ENCODE results near the gene VARS1.
"Not testable (repeated sequence)": the region's sequence is repeated elsewhere in the genome, so short reads cannot be mapped to it uniquely, and the experiment has no call there.

Gene VARS1

DNA sequence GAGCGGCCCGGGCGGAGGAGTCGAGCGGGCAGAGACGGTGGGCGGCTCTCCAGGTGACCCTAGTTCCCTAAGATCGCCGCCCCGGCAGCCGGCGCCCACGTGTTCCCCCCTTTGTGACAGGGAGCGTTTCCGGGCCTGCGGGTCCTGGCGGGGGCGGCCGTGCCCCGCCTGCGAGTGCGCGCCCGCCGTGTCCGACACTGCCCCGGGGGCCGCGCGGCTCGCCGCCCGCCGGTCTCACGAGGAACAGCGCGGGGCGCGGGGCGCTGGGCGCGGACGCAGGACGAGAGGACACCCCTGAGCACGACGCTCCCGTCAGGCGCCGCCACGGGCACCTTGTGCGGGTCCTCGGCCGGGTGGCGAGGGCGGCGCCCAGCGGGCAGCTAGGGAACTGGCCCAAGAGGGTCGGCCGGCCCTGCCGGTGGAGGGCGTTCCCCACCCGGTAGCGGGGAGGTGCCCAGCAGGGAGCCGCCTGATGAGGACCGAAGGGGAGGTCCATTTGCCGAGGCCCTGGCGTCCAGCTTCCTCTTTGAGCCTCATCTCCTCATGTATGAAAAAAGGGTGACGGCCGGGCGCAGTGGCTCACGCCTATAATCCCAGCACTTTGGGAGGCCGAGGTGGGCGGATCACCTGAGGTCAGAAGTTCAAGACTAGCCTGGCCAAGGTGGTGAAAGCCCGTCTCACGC lies at the start of gene VARS1:
Gene VARS1 (minus strand): TSS at position 137 of the 683 bp plus-strand sequence. CDS start 535 bp downstream, outside the sequence.
- peak; percentile 88 for DNase-seq (ENCODE audit: low spot score)

DNA sequence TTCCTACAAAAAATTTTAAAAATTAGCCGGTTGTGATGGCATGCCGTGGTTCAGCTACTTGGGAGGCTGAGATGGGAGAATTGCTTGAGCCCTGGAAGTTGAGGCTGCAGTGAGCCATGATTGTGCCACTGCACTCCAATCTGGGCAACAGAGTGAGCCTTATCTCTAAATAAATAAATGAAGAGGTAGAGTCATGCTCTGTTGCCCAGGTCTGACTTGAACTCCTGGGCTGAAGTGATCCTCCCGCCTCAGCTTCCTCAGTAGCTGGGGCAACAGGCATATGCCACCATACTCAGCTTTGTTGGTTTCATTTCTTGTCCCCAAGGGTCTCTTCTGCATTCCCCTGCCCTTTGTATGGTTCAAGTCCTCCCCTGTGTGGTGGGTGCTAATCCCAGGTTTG lies 49.0 kb upstream of the VARS1 start:
- DNase-seq (ENCODE audit: low spot score): no peak

DNA sequence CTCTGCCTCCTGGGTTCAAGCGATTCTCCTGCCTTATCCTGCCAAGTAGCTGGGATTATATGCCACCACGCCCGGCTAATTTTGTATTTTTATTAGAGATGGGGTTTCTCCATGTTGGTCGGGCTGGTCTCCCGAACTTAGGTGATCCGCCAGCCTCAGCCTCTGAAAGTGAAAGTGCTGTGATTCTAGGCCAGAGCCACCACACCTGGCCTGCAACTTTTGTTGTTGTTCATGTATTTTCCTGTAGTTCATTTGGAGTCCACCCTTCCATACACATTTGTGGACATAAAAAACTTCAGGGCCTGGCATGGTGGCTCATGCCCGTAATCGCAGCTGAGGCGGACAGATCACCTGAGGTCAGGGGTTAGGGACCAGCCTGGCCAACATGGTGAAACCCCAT lies 46.5 kb upstream of the VARS1 start:
- DNase-seq (ENCODE audit: low spot score): no peak

DNA sequence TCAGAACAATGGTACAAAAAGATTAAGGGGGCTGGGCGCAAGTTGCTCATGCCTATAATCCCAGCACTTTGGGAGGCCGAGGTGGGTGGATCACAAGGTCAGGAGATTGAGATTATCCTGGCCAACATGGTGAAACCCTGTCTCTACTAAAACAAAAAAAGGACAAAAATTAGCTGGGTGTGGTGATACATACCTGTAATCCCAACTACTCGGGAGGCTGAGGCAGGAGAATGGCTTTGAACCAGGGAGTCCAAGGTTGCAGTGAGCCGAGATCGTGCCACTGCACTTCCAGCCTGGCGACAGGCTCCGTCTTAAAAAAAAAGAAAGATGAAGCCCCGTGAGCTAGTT lies 44.2 kb upstream of the VARS1 start:
- not testable (repeated sequence) for DNase-seq (ENCODE audit: low spot score)

DNA sequence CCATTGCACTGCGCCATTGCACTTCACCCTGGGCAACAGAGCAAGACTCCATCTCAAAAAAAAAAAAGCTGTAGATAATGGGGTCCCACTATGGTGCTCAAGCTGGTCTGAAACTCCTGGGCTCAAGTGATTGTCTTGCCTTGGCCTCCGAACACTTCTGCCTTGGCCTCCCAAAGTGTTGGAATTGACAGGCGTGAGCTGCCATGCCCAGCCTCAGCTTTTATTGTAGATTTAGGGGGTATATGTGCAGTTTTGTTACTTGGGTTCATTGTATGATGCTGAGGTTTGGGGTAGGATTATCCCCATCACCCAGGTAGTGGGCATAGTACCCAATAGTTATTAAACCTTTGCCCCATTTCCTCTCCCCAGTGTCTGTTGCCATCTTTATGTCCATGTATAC lies 43.4 kb upstream of the VARS1 start:
- no peak for DNase-seq (ENCODE audit: low spot score)

DNA sequence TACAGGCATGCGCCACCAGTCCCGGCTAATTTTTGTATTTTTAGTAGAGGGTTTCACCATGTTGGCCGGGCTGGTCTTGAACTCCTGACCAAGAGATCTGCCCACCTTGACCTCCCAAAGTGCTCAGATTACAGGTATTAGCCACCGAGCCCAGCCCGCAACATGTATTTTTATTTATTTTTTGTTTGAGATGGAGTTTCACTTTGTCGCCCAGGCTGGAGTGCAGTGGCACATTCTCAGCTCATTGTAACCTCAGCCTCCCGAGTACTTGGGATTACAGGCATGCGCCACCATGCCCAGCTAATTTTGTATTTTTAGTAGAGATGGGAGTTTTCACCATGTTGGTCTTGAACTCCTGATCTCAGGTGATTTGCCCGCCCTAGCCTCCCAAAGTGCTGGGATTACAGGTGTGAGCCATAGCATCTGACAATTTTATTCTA lies 42.6 kb upstream of the VARS1 start:
- DNase-seq (ENCODE audit: low spot score): not testable (repeated sequence)

DNA sequence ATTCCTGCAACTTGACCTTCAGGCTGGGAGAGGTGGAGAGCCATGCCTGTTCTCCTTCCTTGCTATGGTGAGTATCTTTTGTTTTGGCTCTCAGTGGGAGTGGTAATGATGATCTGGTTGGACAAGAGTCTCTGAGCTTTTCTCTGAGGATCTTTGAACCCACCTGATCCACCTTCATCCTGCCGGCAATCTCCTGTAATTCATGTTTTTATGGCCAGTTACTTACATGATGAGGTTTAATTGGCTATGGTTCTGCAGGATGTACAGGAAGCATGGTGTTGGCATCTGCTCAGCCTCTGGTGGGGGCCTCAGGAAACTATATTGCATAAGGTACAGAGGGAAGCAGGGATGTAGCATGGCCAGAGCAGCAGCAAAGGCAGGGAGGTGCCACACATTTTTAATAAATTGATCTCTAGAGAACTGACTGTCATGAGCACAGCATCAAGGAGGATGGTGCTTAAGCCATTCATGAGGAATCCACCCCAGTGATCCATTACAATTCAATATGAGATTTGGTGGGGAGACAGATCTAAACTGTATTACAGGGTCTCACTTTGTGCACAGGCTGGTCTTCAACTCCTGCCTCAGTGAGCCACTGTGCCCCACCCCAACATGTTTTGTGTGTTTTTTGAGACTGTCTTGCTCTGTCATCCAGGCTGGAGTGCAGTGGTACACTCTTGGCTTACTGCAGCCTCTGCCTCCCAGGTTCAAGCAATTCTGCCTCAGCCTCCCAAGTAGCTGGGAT lies 42.0 kb upstream of the VARS1 start:
- DNase-seq (ENCODE audit: low spot score): no peak

DNA sequence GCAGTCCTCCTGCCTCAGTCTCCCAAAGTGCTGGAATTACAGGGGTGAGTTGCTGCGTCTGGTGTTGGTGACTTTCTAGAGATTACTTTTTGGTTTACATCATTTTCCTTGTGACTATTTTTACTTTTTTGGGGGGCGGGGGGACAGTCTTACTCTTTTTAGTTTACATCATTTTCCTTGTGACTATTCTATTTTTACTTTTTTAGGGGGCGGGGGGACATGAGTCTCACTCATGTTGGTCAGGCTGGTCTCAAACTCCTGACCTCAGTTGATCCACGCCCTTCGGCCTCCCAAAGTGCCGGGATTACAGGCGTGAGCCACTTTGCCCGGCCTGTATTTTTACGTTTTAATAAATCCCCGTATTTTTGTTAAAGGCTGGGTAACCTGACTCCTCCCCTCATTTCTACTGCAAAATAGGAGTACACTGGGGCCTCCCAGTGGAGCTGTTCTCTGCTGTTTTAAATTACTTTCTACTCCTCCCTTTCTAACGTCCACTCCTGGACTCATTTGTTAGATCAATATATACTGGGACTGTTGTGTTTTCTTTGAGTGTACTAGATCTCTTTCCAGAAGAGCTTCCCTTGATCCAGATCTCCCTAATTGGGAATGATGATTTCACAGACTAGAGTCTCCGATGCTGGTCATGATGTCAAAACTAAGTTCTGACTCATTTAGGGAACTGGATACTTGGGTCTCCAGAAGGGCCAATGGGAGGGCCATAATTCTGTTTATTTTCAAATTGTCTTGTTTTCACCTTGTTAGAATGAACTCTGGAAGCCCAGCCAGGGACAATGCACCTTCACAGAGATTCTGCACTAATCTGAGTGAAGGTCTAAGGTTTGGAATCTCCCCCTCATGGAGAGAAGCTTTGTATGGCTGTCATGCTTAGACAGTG lies 41.2 kb upstream of the VARS1 start:
- no peak for DNase-seq (ENCODE audit: low spot score)

DNA sequence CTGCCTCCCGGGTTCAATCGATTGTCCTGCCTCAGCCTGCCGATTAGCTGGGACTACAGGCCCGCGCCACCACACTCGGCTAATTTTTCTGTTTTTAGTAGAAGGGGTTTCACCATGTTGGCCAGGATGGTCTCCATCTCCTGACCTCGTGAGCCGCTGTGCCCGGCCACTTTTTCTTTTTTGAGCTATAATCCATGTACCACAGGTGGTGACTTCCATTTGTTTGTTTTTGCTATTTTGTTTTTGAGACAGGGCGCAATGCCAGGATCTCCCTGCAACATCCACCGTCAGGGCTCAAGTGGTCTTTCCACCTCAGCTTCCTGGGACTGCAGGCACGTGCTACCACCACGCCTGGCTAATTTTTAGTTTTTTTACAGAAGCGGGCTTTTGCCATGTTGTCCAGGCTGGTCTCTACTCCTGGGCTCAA lies 40.5 kb upstream of the VARS1 start:
- no peak for DNase-seq (ENCODE audit: low spot score)

DNA sequence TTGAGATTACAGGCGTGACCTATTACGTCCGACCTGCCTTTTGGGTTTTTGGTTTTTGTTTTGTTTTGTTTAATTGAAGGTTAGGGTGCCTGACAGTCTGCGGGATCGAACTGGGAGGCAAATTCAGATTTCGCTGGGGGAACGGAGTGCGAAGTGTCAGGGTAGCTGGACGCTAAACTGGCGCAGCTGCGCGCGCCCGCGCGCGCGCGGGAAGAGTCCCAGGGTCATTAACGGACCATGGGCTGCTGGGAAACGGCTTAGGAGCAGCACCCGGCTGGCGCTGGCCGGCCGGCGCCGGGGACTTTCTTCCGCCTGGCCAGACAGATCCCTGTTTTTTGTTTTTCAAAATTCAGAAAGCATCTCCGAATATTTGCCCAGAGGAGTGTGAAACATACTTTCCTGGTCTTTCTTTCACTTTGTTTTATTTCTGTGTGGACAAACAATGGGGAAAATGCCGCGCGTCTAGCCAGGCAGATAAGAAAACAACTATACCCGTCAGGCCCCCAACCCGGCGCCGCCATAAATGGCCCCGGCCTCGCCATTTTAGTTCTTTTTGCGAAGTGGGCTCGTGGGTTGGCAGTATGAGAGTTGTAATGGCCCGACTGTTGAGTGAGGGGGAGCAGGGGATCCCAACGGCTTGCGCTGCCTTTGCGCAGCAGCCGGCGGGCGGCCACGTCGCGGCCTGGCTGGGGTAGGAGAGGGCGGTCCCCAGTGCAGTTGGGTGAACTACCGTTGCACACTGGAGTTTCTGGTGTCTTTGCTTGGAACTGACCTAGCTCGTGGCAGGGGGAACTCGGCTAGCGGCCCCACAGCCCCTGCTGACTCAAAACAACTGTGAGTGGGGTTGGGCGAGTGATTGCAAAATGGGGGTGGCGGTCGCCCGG lies 39.1 kb upstream of the VARS1 start:
- DNase-seq (ENCODE audit: low spot score): peak; percentile 84

DNA sequence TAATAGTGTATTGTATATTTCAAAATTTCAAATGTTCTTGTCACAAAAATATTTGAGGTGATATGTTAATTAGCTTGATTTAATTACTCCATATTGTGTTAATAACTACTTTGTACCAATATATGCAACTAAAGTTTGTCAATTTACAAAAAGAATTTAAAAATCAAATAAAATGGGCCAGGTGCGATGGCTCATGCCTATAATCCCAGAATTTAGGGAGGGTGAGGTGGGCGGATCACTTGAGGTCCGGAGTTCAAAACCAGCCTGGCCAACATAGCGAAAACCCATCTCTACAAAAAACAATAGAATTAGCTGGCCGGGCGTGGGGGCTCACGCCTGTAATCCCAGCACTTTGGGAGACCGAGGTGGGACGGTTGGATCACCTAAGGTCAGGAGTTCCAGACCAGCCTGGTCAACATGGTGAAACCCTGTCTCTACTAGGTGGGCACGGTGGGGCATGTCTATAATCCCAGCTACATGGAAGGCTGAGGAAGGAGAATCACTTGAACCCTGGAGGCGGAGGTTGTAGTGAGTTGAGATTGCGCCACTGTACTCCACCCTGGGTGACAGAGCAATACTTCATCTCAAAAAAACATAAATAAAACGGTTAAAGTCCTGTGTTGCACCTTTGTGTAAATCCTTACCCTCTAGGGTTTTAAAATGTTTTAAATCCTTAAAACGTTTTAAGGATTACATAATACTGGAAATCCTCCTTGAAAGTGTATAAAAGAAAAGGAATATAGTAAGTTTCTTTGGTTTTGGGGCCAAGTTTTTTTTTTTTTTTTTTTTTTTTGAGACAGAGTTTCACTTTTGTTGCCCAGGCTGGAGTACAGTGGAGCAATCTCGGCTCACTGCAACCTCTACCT lies 36.0 kb upstream of the VARS1 start:
- no peak for DNase-seq (ENCODE audit: low spot score)

DNA sequence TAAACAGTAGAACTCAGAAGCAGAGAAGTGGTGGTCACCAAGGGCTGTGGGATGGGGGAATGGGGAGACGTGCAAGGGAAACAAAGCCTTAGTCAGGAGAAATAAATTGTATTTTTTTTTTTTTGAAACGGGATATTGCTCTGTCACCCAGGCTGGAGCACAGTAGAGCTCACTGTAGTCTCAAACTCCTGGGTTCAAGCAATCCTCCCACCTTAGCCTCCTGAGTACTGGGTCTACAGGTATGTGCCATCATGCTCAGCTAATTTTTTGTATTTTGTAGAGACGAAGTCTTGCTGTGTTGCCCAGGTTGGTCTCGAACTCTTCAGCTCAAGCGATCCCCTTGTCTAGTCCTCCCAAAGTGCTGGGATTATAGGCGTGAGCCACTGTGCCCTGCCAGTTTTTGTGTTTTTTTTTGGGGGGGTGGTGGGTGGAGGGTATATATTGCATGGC lies 35.4 kb upstream of the VARS1 start:
- DNase-seq (ENCODE audit: low spot score): no peak

DNA sequence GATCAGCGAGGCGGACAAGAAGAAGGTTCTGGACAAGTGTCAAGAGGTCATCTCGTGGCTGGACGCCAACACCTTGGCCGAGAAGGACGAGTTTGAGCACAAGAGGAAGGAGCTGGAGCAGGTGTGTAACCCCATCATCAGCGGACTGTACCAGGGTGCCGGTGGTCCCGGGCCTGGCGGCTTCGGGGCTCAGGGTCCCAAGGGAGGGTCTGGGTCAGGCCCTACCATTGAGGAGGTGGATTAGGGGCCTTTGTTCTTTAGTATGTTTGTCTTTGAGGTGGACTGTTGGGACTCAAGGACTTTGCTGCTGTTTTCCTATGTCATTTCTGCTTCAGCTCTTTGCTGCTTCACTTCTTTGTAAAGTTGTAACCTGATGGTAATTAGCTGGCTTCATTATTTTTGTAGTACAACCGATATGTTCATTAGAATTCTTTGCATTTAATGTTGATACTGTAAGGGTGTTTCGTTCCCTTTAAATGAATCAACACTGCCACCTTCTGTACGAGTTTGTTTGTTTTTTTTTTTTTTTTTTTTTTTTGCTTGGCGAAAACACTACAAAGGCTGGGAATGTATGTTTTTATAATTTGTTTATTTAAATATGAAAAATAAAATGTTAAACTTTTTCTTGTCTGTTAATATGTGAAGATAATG lies 34.2 kb upstream of the VARS1 start:
- peak; percentile 61 for DNase-seq (ENCODE audit: low spot score)

DNA sequence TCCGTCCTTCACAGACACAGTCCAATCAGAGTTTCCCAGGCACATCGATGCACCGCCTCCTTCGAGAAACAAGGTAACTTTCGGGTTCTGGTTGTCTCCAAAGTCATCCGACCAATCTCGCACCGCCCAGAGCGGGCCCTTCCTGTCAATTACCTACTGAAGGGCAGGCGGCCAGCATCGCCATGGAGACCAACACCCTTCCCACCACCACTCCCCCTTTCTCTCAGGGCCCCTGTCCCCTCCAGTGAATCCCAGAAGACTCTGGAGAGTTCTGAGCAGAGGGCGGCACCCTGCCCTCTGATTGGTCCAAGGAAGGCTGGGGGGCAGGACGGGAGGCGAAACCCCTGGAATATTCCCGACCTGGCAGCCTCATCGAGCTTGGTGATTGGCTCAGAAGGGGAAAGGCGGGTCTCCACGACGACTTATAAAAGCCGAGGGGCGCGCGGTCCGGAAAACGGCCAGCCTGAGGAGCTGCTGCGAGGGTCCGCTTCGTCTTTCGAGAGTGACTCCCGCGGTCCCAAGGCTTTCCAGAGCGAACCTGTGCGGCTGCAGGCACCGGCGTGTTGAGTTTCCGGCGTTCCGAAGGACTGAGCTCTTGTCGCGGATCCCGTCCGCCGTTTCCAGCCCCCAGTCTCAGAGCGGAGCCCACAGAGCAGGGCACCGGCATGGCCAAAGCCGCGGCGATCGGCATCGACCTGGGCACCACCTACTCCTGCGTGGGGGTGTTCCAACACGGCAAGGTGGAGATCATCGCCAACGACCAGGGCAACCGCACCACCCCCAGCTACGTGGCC lies 31.9 kb upstream of the VARS1 start, which contains the start of gene HSPA1B:
Gene HSPA1B (plus strand): TSS at position 453 of the 794 bp plus-strand sequence. CDS start 213 bp downstream, at position 666.
- peak; percentile 95 for DNase-seq (ENCODE audit: low spot score)

DNA sequence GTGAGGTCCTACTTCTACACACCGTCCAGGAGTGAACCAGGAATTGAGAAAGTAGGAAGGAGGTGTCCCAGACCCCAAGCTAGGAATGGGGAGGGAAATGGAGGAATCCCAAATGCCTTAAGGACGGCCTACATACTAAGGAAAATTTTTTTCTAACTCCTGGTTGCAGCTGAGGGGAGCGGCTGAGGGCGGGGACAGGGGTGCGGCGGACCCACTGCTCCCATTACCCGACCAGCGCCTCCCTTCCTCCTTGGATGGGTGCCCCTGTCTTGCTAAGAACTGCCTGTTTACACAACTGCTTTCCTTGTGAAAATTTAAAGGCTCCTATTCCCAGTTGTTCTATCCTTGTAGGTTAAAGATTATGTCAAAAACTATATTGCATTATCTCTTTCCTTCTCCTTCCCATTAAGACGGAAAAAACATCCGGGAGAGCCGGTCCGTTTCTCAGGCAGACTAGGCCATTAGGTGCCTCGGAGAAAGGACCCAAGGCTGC lies 31.3 kb upstream of the VARS1 start:
- DNase-seq (ENCODE audit: low spot score): peak; percentile 44

DNA sequence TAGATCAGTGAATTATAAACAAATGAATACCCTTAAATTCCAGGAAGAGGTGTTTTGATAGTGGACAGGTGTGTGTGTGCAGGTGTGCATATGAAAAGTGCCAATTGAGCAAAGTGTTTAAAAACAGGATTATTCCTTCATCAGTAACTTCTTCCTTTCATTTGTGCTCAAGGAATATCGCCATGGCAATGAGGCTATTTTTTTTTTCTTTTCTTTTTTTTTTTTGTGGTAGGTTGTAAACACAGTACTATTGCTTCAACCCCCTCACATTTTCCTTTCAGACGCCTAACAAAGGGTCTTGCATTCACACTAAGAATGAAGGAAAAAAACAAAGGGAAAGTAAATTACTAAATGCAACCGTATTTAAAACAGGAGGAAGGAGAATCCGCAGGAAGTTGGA lies 30.0 kb upstream of the VARS1 start:
- no peak for DNase-seq (ENCODE audit: low spot score)

DNA sequence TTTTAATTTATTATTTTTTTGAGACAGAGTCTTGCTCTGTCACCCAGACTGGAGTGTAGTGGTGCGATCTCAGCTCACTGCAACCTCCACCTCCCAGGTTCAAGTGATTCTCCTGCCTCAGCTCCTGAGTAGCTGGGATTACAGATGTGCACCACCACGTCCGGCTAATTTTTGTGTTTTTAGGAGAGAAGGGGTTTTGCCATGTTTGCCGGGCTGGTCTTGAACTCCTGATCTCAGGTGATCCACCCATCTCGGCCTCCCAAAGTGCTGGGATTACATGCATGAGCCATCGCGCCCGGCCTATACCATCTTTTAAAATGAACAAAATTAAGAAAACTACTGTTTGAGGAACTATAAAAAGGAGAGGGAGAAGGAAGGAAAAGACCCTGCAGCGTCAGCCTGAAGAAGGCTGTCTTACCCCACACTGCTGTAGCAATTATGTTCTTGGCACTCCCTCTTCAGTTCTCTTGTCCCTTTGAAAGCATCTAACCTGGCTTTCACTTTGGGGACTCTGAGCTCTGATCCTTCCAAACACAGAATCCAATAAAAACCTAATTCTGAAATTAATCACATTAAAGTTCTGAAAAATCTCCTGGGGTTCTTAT lies 28.1 kb upstream of the VARS1 start:
- DNase-seq (ENCODE audit: low spot score): not testable (repeated sequence)
